NCI-H146 treated with DMSO at 0.1 percent for 48 hours (cell line): Measurements from ENCODE around the gene KIAA0040.
"Not testable (repeated sequence)": the region's sequence is repeated elsewhere in the genome, so short reads cannot be mapped to it uniquely, and the experiment has no call there.

Experiments
- DNase-seq: peaks from one replicate; lab custom pipeline; 2025; ENCODE audit not compliant: unreplicated experiment; lab: John Stamatoyannopoulos, UW

The KIAA0040 gene

DNA sequence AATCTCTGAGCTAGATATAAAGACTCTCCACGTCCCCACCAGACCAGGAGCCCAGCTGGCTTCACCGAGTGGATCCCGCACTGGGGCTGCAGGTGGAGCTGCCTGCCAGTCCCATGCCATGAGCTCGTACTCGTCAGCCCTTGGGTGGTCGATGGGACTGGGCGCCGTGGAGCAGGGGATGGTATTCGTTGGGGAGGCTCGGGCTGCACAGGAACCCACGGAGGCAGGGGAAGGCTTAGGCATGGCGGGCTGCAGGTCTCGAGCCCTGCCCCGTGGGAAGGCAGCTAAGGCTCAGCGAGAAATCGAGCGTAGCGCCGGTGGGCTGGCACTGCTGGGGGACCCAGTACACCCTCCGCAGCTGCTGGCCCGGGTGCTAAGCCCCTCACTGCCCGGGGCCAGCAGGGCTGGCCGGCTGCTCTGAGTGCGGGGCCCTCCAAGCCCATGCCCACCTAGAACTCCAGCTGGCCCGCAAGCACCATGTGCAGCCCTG is 84.2 kb downstream of the KIAA0040 start:
- not testable (repeated sequence) for DNase-seq
